Ishikawa (cell line): ENCODE data around the gene SPINK7.

ENCODE experiments used
- CEBPB ChIP-seq: IDR thresholded peaks from 2 replicates; pipeline ENCODE4 v1.6.1; 2012
- CREB1 ChIP-seq: IDR thresholded peaks from 2 replicates; pipeline ENCODE4 v1.6.1; 2012; ENCODE audit warnings: low read depth
- EGR1 ChIP-seq: IDR thresholded peaks from 2 replicates; pipeline ENCODE4 v1.6.1; 2012
- EP300 ChIP-seq: IDR thresholded peaks from 2 replicates; pipeline ENCODE4 v1.6.1; 2012; ENCODE audit warnings: borderline replicate concordance
- FOXM1 ChIP-seq: IDR thresholded peaks from 2 replicates; pipeline ENCODE4 v1.6.1; 2012; ENCODE audit warnings: low read depth, borderline replicate concordance
- NFIC ChIP-seq: IDR thresholded peaks from 2 replicates; pipeline ENCODE4 v1.6.1; 2012
- RAD21 ChIP-seq: IDR thresholded peaks from 2 replicates; pipeline ENCODE4 v1.6.1; 2012; ENCODE audit warnings: low read depth
- REST ChIP-seq: IDR thresholded peaks from 2 replicates; pipeline ENCODE4 v1.6.1; 2012; ENCODE audit warnings: low read depth, mild to moderate bottlenecking
- TAF1 ChIP-seq: IDR thresholded peaks from 2 replicates; pipeline ENCODE4 v1.6.1; 2012; ENCODE audit warnings: low read depth, mild to moderate bottlenecking
- TCF12 ChIP-seq: IDR thresholded peaks from 2 replicates; pipeline ENCODE4 v1.6.1; 2012; ENCODE audit warnings: low read depth
- TEAD4 ChIP-seq: IDR thresholded peaks from 2 replicates; pipeline ENCODE4 v1.6.1; 2012
- USF1 ChIP-seq: IDR thresholded peaks from 2 replicates; pipeline ENCODE4 v1.6.1; 2012
- YY1 ChIP-seq: IDR thresholded peaks from 2 replicates; pipeline ENCODE4 v1.6.1; 2012; ENCODE audit warnings: low read depth
- ZBTB7A ChIP-seq: IDR thresholded peaks from 2 replicates; pipeline ENCODE4 v1.6.1; 2012; ENCODE audit warnings: low read depth
- TF ChIP-seq, protein P1 (sequence below): IDR thresholded peaks from 2 replicates; pipeline ENCODE4 v1.6.1; 2012

Gene SPINK7

GRCh38 chr5:148312153-148312552, at the start of gene SPINK7:
TSS of gene SPINK7 (plus strand) at chr5:148312423. CDS start at chr5:148312484, 61 bp downstream.
- TF ChIP-seq TEAD4: no peak
- no peak for TF ChIP-seq TAF1
- no peak for TF ChIP-seq CREB1
- no peak for TF ChIP-seq RAD21
- no peak for TF ChIP-seq NFIC
- no peak for TF ChIP-seq REST
- no peak for TF ChIP-seq EGR1
- no peak for TF ChIP-seq YY1
- TF ChIP-seq, protein P1, sequence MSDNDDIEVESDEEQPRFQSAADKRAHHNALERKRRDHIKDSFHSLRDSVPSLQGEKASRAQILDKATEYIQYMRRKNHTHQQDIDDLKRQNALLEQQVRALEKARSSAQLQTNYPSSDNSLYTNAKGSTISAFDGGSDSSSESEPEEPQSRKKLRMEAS: no peak
- TF ChIP-seq FOXM1: no peak
- TF ChIP-seq ZBTB7A: no peak
- TF ChIP-seq TCF12: no peak
- TF ChIP-seq CEBPB: no peak
- TF ChIP-seq EP300: no peak
- TF ChIP-seq USF1: no peak

- TF ChIP-seq EGR1 (no peak), RAD21 (no peak), TEAD4 (no peak)
These were observed 44.3 kb upstream of the SPINK7 start for GRCh38 chr5:148267962-148268361.

DNA sequence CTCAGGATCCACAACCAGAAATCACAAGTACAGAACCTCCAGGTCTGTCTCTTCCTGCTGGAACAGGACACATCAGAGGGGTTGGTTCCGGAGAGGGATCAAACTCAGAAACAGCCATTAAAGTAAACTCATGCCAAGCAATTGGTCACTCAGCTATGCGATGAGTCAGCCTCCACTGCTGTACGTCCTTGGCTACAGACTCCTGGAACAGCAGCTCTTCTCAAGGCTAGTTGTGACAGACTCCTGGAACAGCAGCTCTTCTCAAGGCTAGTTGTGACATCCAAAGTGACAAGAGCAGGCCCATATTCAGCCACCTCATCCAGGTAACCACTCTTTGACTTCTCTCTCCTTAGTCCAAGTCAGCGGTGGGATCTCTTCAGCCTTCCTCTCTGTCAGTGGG, 43.7 kb upstream of the SPINK7 start, which contains the start of gene SPINK13:
Gene SPINK13, plus strand, starts transcription at position 229 of the 400 bp plus-strand sequence. CDS start 1,279 bp downstream, outside the sequence.
- no peak for TF ChIP-seq TAF1
- no peak for TF ChIP-seq USF1
- TF ChIP-seq TCF12: no peak
- no peak for TF ChIP-seq RAD21
- TF ChIP-seq, protein P1: no peak
- TF ChIP-seq EP300: no peak
- TF ChIP-seq ZBTB7A: no peak
- TF ChIP-seq REST: no peak

DNA sequence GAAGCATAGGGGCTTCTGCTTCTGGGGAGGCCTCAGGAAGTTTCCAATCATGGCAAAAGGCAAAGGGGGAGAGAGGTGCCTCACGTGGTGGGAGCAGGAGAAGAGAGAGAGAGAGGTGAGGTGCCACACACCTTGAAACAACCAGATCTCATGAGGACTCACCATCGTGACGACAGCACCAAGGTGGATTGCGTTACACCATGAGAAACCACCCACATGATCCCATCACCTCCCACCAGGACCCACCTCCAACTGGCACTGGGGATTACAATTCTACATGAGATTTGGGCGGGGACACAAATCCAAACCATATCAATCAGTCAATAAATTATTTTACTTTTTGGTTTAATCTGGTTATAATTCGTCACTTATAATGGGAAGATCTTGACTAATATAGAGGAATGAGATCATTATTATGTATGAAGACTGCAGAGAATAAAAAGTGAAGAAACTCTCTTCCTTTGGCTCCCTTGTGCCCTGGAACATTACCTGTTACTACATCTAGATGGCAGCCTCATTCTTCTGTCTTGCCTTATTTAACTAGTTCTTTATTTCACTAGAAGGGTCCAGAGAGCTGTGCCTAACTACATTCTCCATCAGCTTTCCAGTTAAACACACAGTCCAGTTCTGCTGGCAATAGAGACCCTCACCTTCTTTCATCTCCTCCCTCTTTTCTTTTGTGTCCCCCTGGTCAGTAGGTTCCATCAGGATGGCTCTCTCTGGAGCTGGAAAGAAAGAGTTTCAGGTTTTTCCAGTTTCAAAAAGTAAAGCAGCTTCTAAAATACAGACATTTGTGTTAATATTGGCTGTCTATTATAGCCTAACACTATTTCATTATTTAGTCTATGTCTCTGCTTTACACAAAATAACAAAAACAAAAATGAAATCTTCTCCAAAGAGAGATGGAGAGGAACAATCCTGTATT, 21.7 kb upstream of the SPINK7 start:
- no peak for TF ChIP-seq CEBPB
- peak; percentile 26; the same call in 1 of the 2 replicates for TF ChIP-seq RAD21
- no peak for TF ChIP-seq TCF12
- no peak for TF ChIP-seq EP300
- TF ChIP-seq TAF1: no peak

DNA sequence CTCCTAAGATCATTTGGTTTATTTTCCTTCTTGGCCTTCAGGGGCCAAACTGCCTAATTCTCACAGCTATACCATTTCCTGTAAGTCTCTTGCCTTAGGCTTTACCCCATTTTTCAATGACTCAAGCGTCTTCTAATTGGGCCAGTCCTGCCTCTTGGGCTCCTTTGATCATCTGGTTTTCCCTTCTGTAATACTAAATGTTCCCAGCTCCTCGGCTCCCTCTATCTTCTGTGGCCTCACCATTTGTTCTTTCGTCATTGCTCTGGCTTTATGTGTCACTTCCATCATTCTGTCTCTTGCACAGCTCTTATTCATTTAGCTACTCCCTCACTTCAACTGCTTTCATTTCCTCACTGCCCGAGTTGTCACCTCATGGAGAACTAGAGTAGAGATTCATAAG, 14.5 kb upstream of the SPINK7 start:
- no peak for TF ChIP-seq REST
- no peak for TF ChIP-seq RAD21
- TF ChIP-seq NFIC: no peak
- TF ChIP-seq CEBPB: no peak
- no peak for TF ChIP-seq USF1
- no peak for TF ChIP-seq TAF1
- TF ChIP-seq ZBTB7A: no peak
- TF ChIP-seq TEAD4: no peak
- TF ChIP-seq EGR1: no peak
- TF ChIP-seq, protein P1: no peak
- TF ChIP-seq FOXM1: no peak
- TF ChIP-seq TCF12: no peak
